WTC11 (cell line): ENCODE measurements around the gene ADGRL3. TPM values are rescaled to one million over a fixed set of nuclear protein-coding genes. Genes with fewer than 3 reads are reported as not detected.

ENCODE experiments used
- ATAC-seq: fragments of 200-7000 bp; cut with Tn5 transposase; 2 replicates; pipeline ENCODE4 v1.10.0; 2021; ENCODE audit warnings: mild to moderate bottlenecking, moderate library complexity
- Bru-seq: library from RNA; stranded (reverse); fragments of 400-500 nt; gene quantifications from one replicate; lab custom pipeline; 2021; lab: Mats Ljungman, UMichigan
- CTCF ChIA-PET: fragments of 300-600 bp; sonication (Branson Sonifier 250); formaldehyde crosslinking; loops from one replicate; lab custom pipeline; 2021; ENCODE audit warnings: antibody characterized with exemption; lab: Charles Lee
- POLR2A ChIA-PET: fragments of 350-600 bp; sonication (Branson Sonifier 250); formaldehyde crosslinking; loops from one replicate; lab custom pipeline; 2021; ENCODE audit warnings: antibody characterized with exemption; lab: Charles Lee
- DNase-seq: peaks from one replicate; pipeline ENCODE4 v3.0.0; 2021; ENCODE audit warnings: low spot score
- H3K27ac Mint-ChIP-seq: 2 replicates; pipeline ENCODE4 v1.8.0; 2021; ENCODE audit warnings: mixed read lengths
- H3K27me3 Mint-ChIP-seq: 2 replicates; pipeline ENCODE4 v1.8.0; 2021; ENCODE audit warnings: low read depth, mild to moderate bottlenecking, moderate library complexity, mixed read lengths
- H3K36me3 Mint-ChIP-seq: 2 replicates; pipeline ENCODE4 v1.8.0; 2021; ENCODE audit warnings: mixed read lengths
- H3K4me1 Mint-ChIP-seq: 2 replicates; pipeline ENCODE4 v1.8.0; 2022; ENCODE audit warnings: mixed read lengths
- H3K4me3 Mint-ChIP-seq: 2 replicates; pipeline ENCODE4 v1.8.0; 2021; ENCODE audit warnings: mild to moderate bottlenecking, moderate library complexity, mixed read lengths
- H3K9me3 Mint-ChIP-seq: 2 replicates; pipeline ENCODE4 v1.8.0; 2021; ENCODE audit warnings: mixed read lengths
- ARID4B ChIP-seq: sonication (generic); formaldehyde crosslinking; IDR thresholded peaks from 2 replicates; pipeline ENCODE4 v1.8.0; 2023; ENCODE audit warnings: missing genetic modification reagents, mild to moderate bottlenecking, borderline replicate concordance
- ATF2 ChIP-seq: sonication (generic); formaldehyde crosslinking; IDR thresholded peaks from 2 replicates; pipeline ENCODE4 v1.8.1; 2022; ENCODE audit warnings: low read depth, missing genetic modification reagents, borderline replicate concordance
- CREM ChIP-seq: sonication (generic); formaldehyde crosslinking; IDR thresholded peaks from 2 replicates; pipeline ENCODE4 v1.8.1; 2022; ENCODE audit warnings: mild to moderate bottlenecking, missing genetic modification reagents, moderate library complexity
- ELF4 ChIP-seq: sonication (generic); formaldehyde crosslinking; IDR thresholded peaks from 2 replicates; pipeline ENCODE4 v1.8.1; 2022; ENCODE audit warnings: low read depth, mild to moderate bottlenecking, moderate library complexity, missing genetic modification reagents
- ESRRA ChIP-seq: sonication (generic); formaldehyde crosslinking; IDR thresholded peaks from 2 replicates; pipeline ENCODE4 v1.8.1; 2022; ENCODE audit warnings: mild to moderate bottlenecking, missing genetic modification reagents, borderline replicate concordance
- ETV6 ChIP-seq: sonication (generic); formaldehyde crosslinking; IDR thresholded peaks from 2 replicates; pipeline ENCODE4 v1.8.1; 2022; ENCODE audit warnings: mild to moderate bottlenecking, missing genetic modification reagents
- FOXK1 ChIP-seq: sonication (generic); formaldehyde crosslinking; IDR thresholded peaks from 2 replicates; pipeline ENCODE4 v1.8.0; 2022; ENCODE audit warnings: mild to moderate bottlenecking, moderate library complexity, missing genetic modification reagents
- FOXP4 ChIP-seq: sonication (generic); formaldehyde crosslinking; IDR thresholded peaks from 2 replicates; pipeline ENCODE4 v1.8.0; 2022; ENCODE audit warnings: mild to moderate bottlenecking, missing genetic modification reagents
- GABPB1 ChIP-seq: sonication (generic); formaldehyde crosslinking; IDR thresholded peaks from 2 replicates; pipeline ENCODE4 v1.8.1; 2023; ENCODE audit warnings: mild to moderate bottlenecking, missing genetic modification reagents
- HMGXB4 ChIP-seq: sonication (generic); formaldehyde crosslinking; IDR thresholded peaks from 2 replicates; pipeline ENCODE4 v1.8.1; 2023; ENCODE audit warnings: mild to moderate bottlenecking, moderate library complexity, missing genetic modification reagents
- JUN ChIP-seq: sonication (generic); formaldehyde crosslinking; IDR thresholded peaks from 2 replicates; pipeline ENCODE4 v1.8.0; 2023; ENCODE audit warnings: mild to moderate bottlenecking, missing genetic modification reagents
- KAT7 ChIP-seq: sonication (generic); formaldehyde crosslinking; IDR thresholded peaks from 2 replicates; pipeline ENCODE4 v1.8.1; 2023; ENCODE audit warnings: missing genetic modification reagents, mild to moderate bottlenecking, borderline replicate concordance
- PRDM15 ChIP-seq: sonication (generic); formaldehyde crosslinking; IDR thresholded peaks from 2 replicates; pipeline ENCODE4 v1.8.0; 2022; ENCODE audit warnings: missing genetic modification reagents
- RORB ChIP-seq: fragments of 250-450 bp; sonication (Bioruptor Pico); IDR thresholded peaks from 2 replicates; pipeline ENCODE4 v1.9.0; 2021; ENCODE audit warnings: mild to moderate bottlenecking
- SOX15 ChIP-seq: fragments of 250-450 bp; sonication (Bioruptor Pico); IDR thresholded peaks from 2 replicates; pipeline ENCODE4 v1.9.0; 2021; ENCODE audit warnings: mild to moderate bottlenecking
- SP1 ChIP-seq: sonication (generic); formaldehyde crosslinking; conservative IDR thresholded peaks from 2 replicates; pipeline ENCODE4 v1.8.1; 2022; ENCODE audit warnings: missing genetic modification reagents
- TEAD1 ChIP-seq: sonication (generic); formaldehyde crosslinking; IDR thresholded peaks from 2 replicates; pipeline ENCODE4 v1.8.0; 2022; ENCODE audit warnings: mild to moderate bottlenecking, missing genetic modification reagents
- USF1 ChIP-seq: sonication (generic); formaldehyde crosslinking; IDR thresholded peaks from 2 replicates; pipeline ENCODE4 v1.8.0; 2022; ENCODE audit warnings: mild to moderate bottlenecking, missing genetic modification reagents
- ZMAT4 ChIP-seq: fragments of 250-450 bp; sonication (Bioruptor Pico); IDR thresholded peaks from 2 replicates; pipeline ENCODE4 v1.9.0; 2021; ENCODE audit warnings: mild to moderate bottlenecking
- ZNF396 ChIP-seq: fragments of 250-450 bp; sonication (Bioruptor Pico); IDR thresholded peaks from 2 replicates; pipeline ENCODE4 v1.8.0; 2021; ENCODE audit warnings: mild to moderate bottlenecking, moderate library complexity, borderline replicate concordance
- long read RNA-seq, 3 experiments: library from RNA in 1 of 3; library from capped mRNA in 1 of 3; library from polyadenylated mRNA in 1 of 3; unstranded in 2 of 3; stranded (forward) in 1 of 3; transcript quantifications; one replicate each; pipeline ENCODE4 v2.0.0, GENCODE V29; 2021
- total RNA-seq: library from RNA; stranded (reverse); gene quantifications from 3 replicates; pipeline ENCODE4 v1.2.3, GENCODE V29; 2021

The ADGRL3 gene
- 8.7 to 9.8 TPM (median 9.7 TPM) in 3 replicates for total RNA-seq
- Bru-seq, nascent RNA: percentile 60 among the genes with signal in this experiment
- long read RNA-seq, experiment 1, partial matches to known transcripts: 7 of 45 reads
- long read RNA-seq, experiment 1, other reads (novel, unspliced or antisense): 38 of 45 reads
- long read RNA-seq, experiment 2, partial matches to known transcripts: 8 of 19 reads
- long read RNA-seq, experiment 2, other reads (novel, unspliced or antisense): 11 of 19 reads
- long read RNA-seq, experiment 3: 0 reads

GRCh38 chr4:61200187-61200915 lies at the start of gene ADGRL3:
Gene ADGRL3 (plus strand): TSS chr4:61200326.
- no peak for TF ChIP-seq SOX15 (CRISPR knock-in tag)
- 0 out of 2 replicates have a peak, but pooled peaks have one; percentile 36 for TF ChIP-seq FOXK1
- no peak for TF ChIP-seq RORB
- peak; percentile 71; the same call in 1 of the 2 replicates for TF ChIP-seq HMGXB4 (CRISPR knock-in tag)
- peak; percentile 95; the same call in 1 of the 2 replicates for TF ChIP-seq KAT7 (CRISPR knock-in tag)
- peak; percentile 37; the same call in 1 of the 2 replicates for TF ChIP-seq FOXP4 (CRISPR knock-in tag)
- TF ChIP-seq ZMAT4 (CRISPR knock-in tag): no peak
- no peak for TF ChIP-seq ELF4 (CRISPR knock-in tag)
- TF ChIP-seq PRDM15 (CRISPR knock-in tag): peak; percentile 98
- TF ChIP-seq ETV6 (CRISPR knock-in tag): peak; percentile 54; the same call in 1 of the 2 replicates
- no peak for TF ChIP-seq JUN (CRISPR knock-in tag)
- peak; percentile 39; the same call in 1 of the 2 replicates for TF ChIP-seq ARID4B
- no peak for TF ChIP-seq ATF2 (CRISPR knock-in tag)
- no peak for TF ChIP-seq USF1 (CRISPR knock-in tag)
- TF ChIP-seq TEAD1 (CRISPR knock-in tag): no peak
- TF ChIP-seq ESRRA (CRISPR knock-in tag): peak; percentile 37; the same call in 1 of the 2 replicates
- TF ChIP-seq GABPB1 (CRISPR knock-in tag): no peak
- no peak for TF ChIP-seq ZNF396 (CRISPR knock-in tag)
- peak; percentile 62; the same call in 1 of the 2 replicates for TF ChIP-seq CREM (CRISPR knock-in tag)
- TF ChIP-seq SP1 (CRISPR knock-in tag): peak; percentile 36; the same call in 1 of the 2 replicates
- peak within 1 kb of the TSS; percentile 85; the same call in 1 of the 2 replicates for H3K27ac Mint-ChIP-seq
- CTCF ChIA-PET: interaction anchor here (1.2 kb wide), 1 partner anchor 10 kb away, joined by 3 read pairs; no protein-coding TSS in a partner anchor
- H3K4me3 Mint-ChIP-seq: peak within 1 kb of the TSS; percentile 99
- H3K36me3 Mint-ChIP-seq: no peaks in the 10 kb centered on the region
- peaks cover 41% of the 10 kb centered on the region for H3K4me1 Mint-ChIP-seq
- peak; percentile 74 for ATAC-seq
- DNase-seq: peak; percentile 84
- POLR2A ChIA-PET: interaction anchor here (0.7 kb wide), 1 partner anchor 83 kb away, joined by 4 read pairs; no protein-coding TSS in a partner anchor
- H3K9me3 Mint-ChIP-seq: no peaks in the 10 kb centered on the region
- peaks cover 53% of the 10 kb centered on the region for H3K27me3 Mint-ChIP-seq
